Measurements from ENCODE around the gene CDC42BPA. TPM values are rescaled to one million over a fixed set of nuclear protein-coding genes. Genes with fewer than 3 reads are reported as not detected.

The CDC42BPA gene
- total and polyA plus RNA-seq, 2 of the 8 experiments (the other 6 are each of a cell fraction or from before 2014, with no cell fraction given) = 7.1 to 28.5 TPM

DNA sequence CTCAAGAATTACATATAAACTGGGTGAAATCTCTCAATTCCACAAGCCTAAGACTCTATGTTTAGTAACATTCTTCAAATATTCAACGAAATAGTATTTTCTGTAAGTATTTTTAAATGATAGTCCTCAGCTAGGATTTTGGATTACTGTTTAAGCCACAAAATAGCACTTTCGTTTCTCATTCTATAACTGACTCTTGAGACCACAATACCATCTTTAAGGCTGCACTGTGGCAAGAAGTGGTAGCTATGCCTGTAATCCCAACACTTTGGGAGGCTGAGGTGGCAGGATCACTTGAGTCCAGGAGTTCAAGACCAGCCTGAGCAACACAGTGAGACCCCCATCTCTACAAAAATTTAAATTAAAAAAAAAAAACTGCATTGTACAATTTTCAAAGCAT, 126.7 kb downstream of the CDC42BPA start:
- Histone ChIP-seq H3K4me1 (replicated peaks in 1 of 4; ENCODE audit: control insufficient read depth in 3 of 4, insufficient read depth in 4 of 4, low read length in 3 of 4) (0 out of 7 replicates have a peak, but pooled peaks cover 0 to 2% (median 0%) of the 10 kb centered on the region in 4 experiments), H3K14ac (ENCODE audit: insufficient read length) (no peak overlapping the region), H4K91ac (replicated peaks; ENCODE audit: insufficient read length, low read length) (no peak overlapping the region), H2BK5ac (ENCODE audit: low read depth, low read length) (no peak overlapping the region), H3K79me1 (ENCODE audit: low read depth, low read length) (peaks cover under 1% of the 10 kb centered on the region; the same call in 1 of the 2 replicates), H3K27me3 (replicated peaks in 1 of 4; ENCODE audit: control insufficient read depth in 3 of 4, extremely low read depth in 1 of 4, insufficient read depth in 3 of 4, low read length in 3 of 4) (no peaks in the 10 kb centered on the region), H4K8ac (ENCODE audit: extremely low read depth, insufficient read depth, low read length) (no peak overlapping the region), H3K36me3 (ENCODE audit: control insufficient read depth in 2 of 4, insufficient read depth in 4 of 4, low read length in 3 of 4) (no peaks in the 10 kb centered on the region; a peak in 2 of 8 replicates), H3K4me2 (ENCODE audit: insufficient read depth in 1 of 2, low read depth in 2 of 2, low read length in 2 of 2) (no peak overlapping the region), H3K23me2 (ENCODE audit: low read depth, low read length) (peaks cover 1% of the 10 kb centered on the region; the same call in 1 of the 2 replicates), H4K5ac (ENCODE audit: insufficient read length, low read depth, low read length) (no peak overlapping the region), H3K18ac (ENCODE audit: extremely low read depth, low read length) (no peak overlapping the region), H3K27ac (ENCODE audit: low read depth, low read length) (no peak overlapping the region), H3K9ac (replicated peaks in 1 of 4; ENCODE audit: extremely low read depth in 1 of 4, low read depth in 3 of 4, low read length in 3 of 4) (no peak overlapping the region), H3K56ac (replicated peaks; ENCODE audit: insufficient read length, low read depth, low read length) (no peak overlapping the region), H3K23ac (ENCODE audit: insufficient read length) (no peak overlapping the region), H2BK15ac (ENCODE audit: low read length) (no peak overlapping the region), H2BK20ac (ENCODE audit: low read length) (no peak overlapping the region), H2BK120ac (replicated peaks; ENCODE audit: low read depth, low read length) (no peak overlapping the region), H2AK5ac (ENCODE audit: low read depth, low read length) (no peak overlapping the region), H3K4me3 (ENCODE audit: extremely low read depth in 1 of 4, insufficient read depth in 2 of 4, low read depth in 3 of 4, low read length in 4 of 4) (no peak overlapping the region), H2BK12ac (ENCODE audit: low read depth, low read length) (no peak overlapping the region), H4K20me1 (replicated peaks in 1 of 2; ENCODE audit: control insufficient read depth in 1 of 2, insufficient read depth in 2 of 2, low read length in 2 of 2) (no peaks in the 10 kb centered on the region), H3K79me2 (ENCODE audit: control insufficient read depth in 1 of 2, insufficient read depth in 2 of 2, low read length in 2 of 2) (0 out of 4 replicates have a peak, but pooled peaks cover 0 to 2% of the 10 kb centered on the region in 2 experiments), H2AFZ (ENCODE audit: low read length) (no peak overlapping the region), H3K9me3 (ENCODE audit: insufficient read depth in 2 of 2, low read depth in 1 of 2, low read length in 1 of 2) (no peaks in the 10 kb centered on the region), H3K4ac (replicated peaks; ENCODE audit: insufficient read length, low read depth, low read length) (no peak overlapping the region)
- no peak for DNase-seq (ENCODE audit: low read depth in 1 of 2, low spot score in 2 of 2)
- CTCF ChIA-PET (ENCODE audit: partially characterized antibody) = interaction anchor here (0.6 to 0.7 kb wide), 2 partner anchors 53 to 60 kb away, joined by 3 read pairs; no protein-coding TSS in a partner anchor
- FAIRE-seq = no peak
- POLR2A ChIA-PET (ENCODE audit: partially characterized antibody) = no interaction called here
- WGBS, 2 experiments (ENCODE audit: extremely low coverage in 1 of 2, insufficient coverage in 1 of 2, insufficient read length in 1 of 2, insufficient replicate concordance in 2 of 2, low coverage in 1 of 2, low lambda C conversion rate in 2 of 2, missing lambda C conversion rate in 1 of 2) = 63% methylated on average over 2 of the region's 2 CpGs; no CpG with 5 or more reads in 1 of the 2 experiments
- TF ChIP-seq, protein P1, sequence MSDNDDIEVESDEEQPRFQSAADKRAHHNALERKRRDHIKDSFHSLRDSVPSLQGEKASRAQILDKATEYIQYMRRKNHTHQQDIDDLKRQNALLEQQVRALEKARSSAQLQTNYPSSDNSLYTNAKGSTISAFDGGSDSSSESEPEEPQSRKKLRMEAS (IDR thresholded peaks at IDR 0.05) = no peak
- TF ChIP-seq KDM1A (IDR thresholded peaks at IDR 0.05; ENCODE audit: borderline replicate concordance, low read length) (no peak), CREB1 (IDR thresholded peaks at IDR 0.05) (no peak), GTF2F1 (IDR thresholded peaks at IDR 0.05; ENCODE audit: borderline replicate concordance, low read depth, low read length) (no peak)

Data from H1 (cell line).